GM06990 (cell line): Measurements from ENCODE around the gene ZNF25.
A peak's percentile ranks its signal among the peaks of the same experiment; 100 is the strongest.

Source experiments
- DNase-seq: peaks from one replicate; pipeline ENCODE4 v3.0.0-alpha.2; 2011; ENCODE audit not compliant: insufficient read length; ENCODE audit errors: extremely low read depth
- H3K27me3 ChIP-seq: replicated peaks from 2 replicates; pipeline ENCODE4 v1.6.0; 2011; ENCODE audit warnings: low read length; ENCODE audit not compliant: control insufficient read depth, insufficient read depth
- H3K36me3 ChIP-seq: 2 replicates; pipeline ENCODE4 v1.5.1; 2011; ENCODE audit warnings: low read length; ENCODE audit not compliant: control insufficient read depth, insufficient read depth
- H3K4me3 ChIP-seq: replicated peaks from 2 replicates; pipeline ENCODE4 v1.5.1; 2011; ENCODE audit warnings: low read depth, mild to moderate bottlenecking, control low read depth, low read length
- TF ChIP-seq, protein P1 (sequence below): IDR thresholded peaks from 2 replicates; pipeline ENCODE4 v1.5.1; 2011; ENCODE audit warnings: low read length, control low read depth, mild to moderate bottlenecking, inconsistent platforms; ENCODE audit not compliant: insufficient read depth, poor library complexity, severe bottlenecking

ZNF25 gene

DNA sequence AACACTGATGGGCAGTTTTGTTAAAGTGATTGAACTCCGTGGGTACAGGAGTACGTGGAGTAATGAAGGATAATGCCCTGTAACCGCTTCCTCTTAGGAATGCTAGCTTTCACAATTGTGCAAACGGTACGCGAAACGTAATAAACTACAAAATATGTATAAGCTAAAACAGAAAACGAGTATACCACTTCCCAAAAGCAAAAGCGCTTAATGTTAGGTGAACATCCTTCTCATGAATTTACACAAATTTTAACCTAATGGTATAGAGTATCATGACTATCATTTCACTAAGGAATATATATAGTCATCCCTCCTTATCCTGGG lies 395 bp upstream of the ZNF25 start:
- TF ChIP-seq, protein P1, sequence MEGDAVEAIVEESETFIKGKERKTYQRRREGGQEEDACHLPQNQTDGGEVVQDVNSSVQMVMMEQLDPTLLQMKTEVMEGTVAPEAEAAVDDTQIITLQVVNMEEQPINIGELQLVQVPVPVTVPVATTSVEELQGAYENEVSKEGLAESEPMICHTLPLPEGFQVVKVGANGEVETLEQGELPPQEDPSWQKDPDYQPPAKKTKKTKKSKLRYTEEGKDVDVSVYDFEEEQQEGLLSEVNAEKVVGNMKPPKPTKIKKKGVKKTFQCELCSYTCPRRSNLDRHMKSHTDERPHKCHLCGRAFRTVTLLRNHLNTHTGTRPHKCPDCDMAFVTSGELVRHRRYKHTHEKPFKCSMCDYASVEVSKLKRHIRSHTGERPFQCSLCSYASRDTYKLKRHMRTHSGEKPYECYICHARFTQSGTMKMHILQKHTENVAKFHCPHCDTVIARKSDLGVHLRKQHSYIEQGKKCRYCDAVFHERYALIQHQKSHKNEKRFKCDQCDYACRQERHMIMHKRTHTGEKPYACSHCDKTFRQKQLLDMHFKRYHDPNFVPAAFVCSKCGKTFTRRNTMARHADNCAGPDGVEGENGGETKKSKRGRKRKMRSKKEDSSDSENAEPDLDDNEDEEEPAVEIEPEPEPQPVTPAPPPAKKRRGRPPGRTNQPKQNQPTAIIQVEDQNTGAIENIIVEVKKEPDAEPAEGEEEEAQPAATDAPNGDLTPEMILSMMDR, result no peak
- no peaks in the 10 kb centered on the region for H3K36me3 ChIP-seq
- H3K27me3 ChIP-seq, result no peaks in the 10 kb centered on the region
- peak overlapping the region; percentile 65 for H3K4me3 ChIP-seq
- DNase-seq, result no peak

- TF ChIP-seq, protein P1, result no peak
- peak; percentile 16 for DNase-seq
Observed at GRCh38 chr10:37975401-37975991, 951 bp downstream of the ZNF25 start.

GRCh38 chr10:37972396-37972795 lies 4.1 kb downstream of the ZNF25 start:
- Histone ChIP-seq H3K36me3 (no peaks in the 10 kb centered on the region; the same call in 1 of the 2 replicates), H3K4me3 (no peak overlapping the region), H3K27me3 (no peaks in the 10 kb centered on the region)
- no peak for DNase-seq
- TF ChIP-seq, protein P1, result no peak

More at GRCh38 chr10:37975401-37975991, 951 bp downstream of the ZNF25 start:
- H3K4me3 ChIP-seq, result peak overlapping the region; percentile 75
- no peaks in the 10 kb centered on the region for H3K27me3 ChIP-seq
- H3K36me3 ChIP-seq, result no peaks in the 10 kb centered on the region

DNA sequence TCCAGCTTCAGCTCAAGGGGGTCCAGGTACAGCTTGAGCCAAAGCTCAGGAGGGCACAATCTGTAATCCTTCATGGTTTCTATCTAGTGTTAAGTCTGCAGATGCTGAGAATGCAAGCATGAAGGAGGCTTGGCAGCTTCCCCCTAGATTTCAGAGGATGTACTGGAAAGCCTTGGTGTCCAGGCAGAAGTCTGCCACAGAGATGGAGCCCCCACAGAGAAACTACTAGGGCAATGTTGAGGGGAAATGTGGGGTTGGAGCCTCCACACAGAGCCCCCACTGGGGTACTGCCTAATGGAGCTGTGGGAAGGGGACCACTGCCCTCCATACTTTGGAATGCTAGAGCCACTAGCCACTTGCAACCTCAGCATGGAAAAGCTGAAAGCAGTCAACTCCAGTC lies 11.4 kb downstream of the ZNF25 start:
- no peaks in the 10 kb centered on the region for H3K27me3 ChIP-seq
- no peak overlapping the region for H3K4me3 ChIP-seq
- no peaks in the 10 kb centered on the region; the same call in 1 of the 2 replicates for H3K36me3 ChIP-seq
- DNase-seq, result no peak
- TF ChIP-seq, protein P1, result no peak

GRCh38 chr10:37960591-37961137 lies 15.8 kb downstream of the ZNF25 start:
- no peak for DNase-seq
- H3K4me3 ChIP-seq, result no peak overlapping the region
- TF ChIP-seq, protein P1, result no peak
- H3K27me3 ChIP-seq, result no peaks in the 10 kb centered on the region
- H3K36me3 ChIP-seq, result no peaks in the 10 kb centered on the region
